Peyer's patch (tissue), 4 donors: ENCODE results near the gene ZSWIM3. TPM values are rescaled to one million over a fixed set of nuclear protein-coding genes. Genes with fewer than 3 reads are reported as not detected.

ENCODE experiments used
- DNase-seq, 3 donors: peaks; one replicate each; pipeline ENCODE4 v3.0.0-alpha.2; 2017 to 2019
- H3K27ac ChIP-seq, 4 donors: fragments of 200-600 bp; sonication (generic); one replicate each; pipeline ENCODE4 v1.5.1; 2016 to 2019
- H3K27me3 ChIP-seq, 2 donors: fragments of 200-600 bp; sonication (generic); one replicate each; pipeline ENCODE4 v1.5.1; 2019
- H3K36me3 ChIP-seq, 3 donors: fragments of 200-600 bp; sonication (generic); one replicate each; pipeline ENCODE4 v1.5.1; 2016 to 2019
- H3K4me1 ChIP-seq, 4 donors: fragments of 200-600 bp; sonication (generic); one replicate each; pipeline ENCODE4 v1.5.1; 2016 to 2019
- H3K4me3 ChIP-seq, 4 donors: fragments of 200-600 bp; sonication (generic); 1 replicate in 3 of 4; 2 replicates in 1 of 4; pipeline ENCODE4 v1.5.1; 2016 to 2019; ENCODE audit warnings: mild to moderate bottlenecking in 1 of 4
- H3K9me3 ChIP-seq, 4 donors: fragments of 200-600 bp; sonication (generic); one replicate each; pipeline ENCODE4 v1.5.1; 2016 to 2019; ENCODE audit warnings: mild to moderate bottlenecking in 1 of 4
- CTCF ChIP-seq, 6 experiments: fragments of 450-650 bp in 4 of 6; fragments of 200-600 bp in 2 of 6; sonication (generic) in 1 of 6; IDR thresholded peaks; one replicate each; pipeline ENCODE4 v1.5.1; 2017 to 2019; ENCODE audit warnings: antibody characterized with exemption in 6 of 6, mild to moderate bottlenecking in 3 of 6, moderate library complexity in 1 of 6
- POLR2A ChIP-seq, 2 donors: fragments of 450-650 bp; IDR thresholded peaks; one replicate each; pipeline ENCODE4 v1.5.1; 2017; ENCODE audit warnings: antibody characterized with exemption in 2 of 2, mild to moderate bottlenecking in 2 of 2, moderate library complexity in 2 of 2
- total RNA-seq, 4 donors: library from RNA; depleted of rRNA; stranded (reverse); fragments of >200 nt; gene quantifications; one replicate each; pipeline ENCODE4 v1.1.0, GENCODE V29; 2016

ZSWIM3 gene
- total RNA-seq, 4 donors from 2014 or later: 2.5 to 9.1 (median 4.6) TPM

- Histone ChIP-seq H3K4me3 (peak within 1 kb of the TSS; percentile 38 to 56 (median 48)), H3K4me1 (peaks cover 0 to 20% (median 13%) of the 10 kb centered on the region in 4 donors), H3K27me3 (no peaks in the 10 kb centered on the region), H3K36me3 (no peaks in the 10 kb centered on the region), H3K9me3 (no peaks in the 10 kb centered on the region), H3K27ac (peak within 1 kb of the TSS; percentile 60 to 81 (median 74))
- TF ChIP-seq POLR2A (IDR thresholded peaks at IDR 0.05): peak; percentile 33 to 47
- TF ChIP-seq CTCF (IDR thresholded peaks at IDR 0.05): no peak
- peak; percentile 54 to 71 (median 60) for DNase-seq
Observed at GRCh38 chr20:45911486-45912343, 54.3 kb downstream of the ZSWIM3 start, which contains the start of gene PLTP. TSS of gene PLTP (minus strand) at chr20:45912155. CDS start at chr20:45911452, 703 bp downstream.

GRCh38 chr20:45912344-45912682 is 54.9 kb downstream of the ZSWIM3 start:
- H3K27me3 ChIP-seq: no peaks in the 10 kb centered on the region
- H3K4me1 ChIP-seq: peaks cover 0 to 20% (median 13%) of the 10 kb centered on the region in 4 donors
- no peak for TF ChIP-seq CTCF (IDR thresholded peaks at IDR 0.05)
- no peak for TF ChIP-seq POLR2A (IDR thresholded peaks at IDR 0.05)
- H3K9me3 ChIP-seq: no peaks in the 10 kb centered on the region
- no peak for DNase-seq
- H3K4me3 ChIP-seq: peak overlapping the region; percentile 38 to 56 (median 48)
- H3K27ac ChIP-seq: peak overlapping the region in 3 of 4 donors; percentile 67 to 81 (median 80)
- H3K36me3 ChIP-seq: no peaks in the 10 kb centered on the region

GRCh38 chr20:45913116-45913515 is 55.7 kb downstream of the ZSWIM3 start:
- Histone ChIP-seq H3K4me1 (peaks cover 0 to 26% (median 13%) of the 10 kb centered on the region in 4 donors), H3K9me3 (no peaks in the 10 kb centered on the region), H3K36me3 (no peaks in the 10 kb centered on the region), H3K4me3 (no peak overlapping the region), H3K27me3 (no peaks in the 10 kb centered on the region), H3K27ac (no peak overlapping the region)
- TF ChIP-seq POLR2A (IDR thresholded peaks at IDR 0.05): no peak
- TF ChIP-seq CTCF (IDR thresholded peaks at IDR 0.05): no peak
- DNase-seq: no peak

- peaks cover 0 to 38% (median 0%) of the 10 kb centered on the region in 4 donors for H3K4me1 ChIP-seq
Observed at GRCh38 chr20:45917790-45918141, 60.4 kb downstream of the ZSWIM3 start.

GRCh38 chr20:45918182-45918737 is 60.8 kb downstream of the ZSWIM3 start:
- no peaks in the 10 kb centered on the region for H3K27me3 ChIP-seq
- TF ChIP-seq CTCF (IDR thresholded peaks at IDR 0.05) (no peak), POLR2A (IDR thresholded peaks at IDR 0.05) (no peak)
- peaks cover 0 to 36% (median 0%) of the 10 kb centered on the region in 4 donors for H3K4me1 ChIP-seq
- H3K9me3 ChIP-seq: no peaks in the 10 kb centered on the region
- DNase-seq: no peak
- H3K27ac ChIP-seq: peak overlapping the region; percentile 28 to 70 (median 60)
- no peak overlapping the region for H3K4me3 ChIP-seq
- H3K36me3 ChIP-seq: no peaks in the 10 kb centered on the region

More at GRCh38 chr20:45917790-45918141, 60.4 kb downstream of the ZSWIM3 start:
- no peak overlapping the region for H3K4me3 ChIP-seq
- no peaks in the 10 kb centered on the region for H3K27me3 ChIP-seq
- H3K9me3 ChIP-seq: no peaks in the 10 kb centered on the region
- H3K27ac ChIP-seq: peak overlapping the region in 3 of 4 donors; percentile 59 to 70 (median 61)
- no peak for DNase-seq
- no peaks in the 10 kb centered on the region for H3K36me3 ChIP-seq
- no peak for TF ChIP-seq POLR2A (IDR thresholded peaks at IDR 0.05)
- no peak for TF ChIP-seq CTCF (IDR thresholded peaks at IDR 0.05)
